HepG2 (cell line): ENCODE measurements around the gene TMEM114. TPM values are rescaled to one million over a fixed set of nuclear protein-coding genes. Genes with fewer than 3 reads are reported as not detected.

Experiments
- ARHGAP35 ChIP-seq: sonication (generic); formaldehyde crosslinking; IDR thresholded peaks from 2 replicates; pipeline ENCODE4 v1.9.0; 2022; ENCODE audit warnings: mild to moderate bottlenecking, inconsistent platforms, moderate library complexity, missing genetic modification reagents, borderline replicate concordance
- CREM ChIP-seq, 2 experiments: sonication (generic) in 1 of 2; formaldehyde crosslinking in 1 of 2; IDR thresholded peaks; 2 replicates each; pipeline versions ENCODE4 v1.4.0 to v1.6.1; 2016 to 2020; ENCODE audit warnings: antibody characterized with exemption in 1 of 2, mild to moderate bottlenecking in 1 of 2, missing genetic modification reagents in 1 of 2
- EP300 ChIP-seq, 3 experiments: sonication (generic) in 1 of 3; formaldehyde crosslinking in 1 of 3; IDR thresholded peaks; 2 replicates each; pipeline versions ENCODE4 v1.5.1 to v1.6.1; 2011 to 2020; ENCODE audit warnings: low read depth in 2 of 3, low read length in 2 of 3, borderline replicate concordance in 1 of 3, improper control_type of control experiment in 1 of 3, mild to moderate bottlenecking in 1 of 3, missing genetic modification reagents in 1 of 3, moderate library complexity in 1 of 3
- FOXO1 ChIP-seq: sonication (generic); formaldehyde crosslinking; IDR thresholded peaks from 2 replicates; pipeline ENCODE4 v1.4.0; 2020; ENCODE audit warnings: missing genetic modification reagents
- FOXP1 ChIP-seq, 2 experiments: fragments of 450-650 bp in 1 of 2; IDR thresholded peaks; 2 replicates each; pipeline ENCODE4 v1.6.1; 2017 to 2018; ENCODE audit warnings: antibody characterized with exemption in 1 of 2
- GATAD1 ChIP-seq: IDR thresholded peaks from 2 replicates; pipeline ENCODE4 v1.6.1; 2016; ENCODE audit warnings: missing genetic modification reagents, missing compliant biosample characterization
- KDM4B ChIP-seq: sonication (generic); formaldehyde crosslinking; IDR thresholded peaks from 2 replicates; pipeline ENCODE4 v1.4.0; 2020; ENCODE audit warnings: missing genetic modification reagents
- KLF16 ChIP-seq, 2 experiments: sonication (generic) in 1 of 2; formaldehyde crosslinking in 1 of 2; IDR thresholded peaks; 2 replicates each; pipeline versions ENCODE4 v1.6.1 to v1.8.0; 2016 to 2023; ENCODE audit warnings: missing genetic modification reagents in 2 of 2, missing compliant biosample characterization in 1 of 2
- MTA3 ChIP-seq: sonication (generic); formaldehyde crosslinking; IDR thresholded peaks from 2 replicates; pipeline ENCODE4 v1.4.0; 2020; ENCODE audit warnings: missing genetic modification reagents
- REST ChIP-seq, 2 experiments: IDR thresholded peaks; 2 replicates each; pipeline ENCODE4 v1.6.1; 2011 to 2012; ENCODE audit warnings: low read length in 2 of 2, borderline replicate concordance in 1 of 2, low read depth in 1 of 2, mild to moderate bottlenecking in 1 of 2, moderate library complexity in 1 of 2
- RXRB ChIP-seq: IDR thresholded peaks from 2 replicates; pipeline ENCODE4 v1.6.1; 2016; ENCODE audit warnings: borderline replicate concordance, missing genetic modification reagents, missing compliant biosample characterization
- SALL2 ChIP-seq: sonication (generic); formaldehyde crosslinking; IDR thresholded peaks from 2 replicates; pipeline ENCODE4 v1.8.1; 2023; ENCODE audit warnings: mild to moderate bottlenecking, missing genetic modification reagents, inconsistent platforms
- SMAD9 ChIP-seq: sonication (generic); formaldehyde crosslinking; IDR thresholded peaks from 2 replicates; pipeline ENCODE4 v1.5.1; 2020; ENCODE audit warnings: mild to moderate bottlenecking, missing genetic modification reagents
- SRF ChIP-seq: IDR thresholded peaks from 2 replicates; pipeline ENCODE4 v1.6.1; 2011; ENCODE audit warnings: mild to moderate bottlenecking, low read depth, low read length, moderate library complexity
- SRSF9 ChIP-seq: fragments of 200-400 bp; formaldehyde crosslinking; IDR thresholded peaks from 2 replicates; pipeline ENCODE4 v1.6.1; 2018; ENCODE audit warnings: borderline replicate concordance, mild to moderate bottlenecking, low read depth, low read length; ENCODE audit not compliant: insufficient read depth, poor library complexity, severe bottlenecking
- ZBTB38 ChIP-seq: sonication (generic); formaldehyde crosslinking; IDR thresholded peaks from 2 replicates; pipeline ENCODE4 v1.5.1; 2020; ENCODE audit warnings: mild to moderate bottlenecking, missing genetic modification reagents
- ZNF256 ChIP-seq: sonication (generic); formaldehyde crosslinking; conservative IDR thresholded peaks from 2 replicates; pipeline ENCODE4 v1.4.0; 2020; ENCODE audit warnings: missing genetic modification reagents
- ZNF260 ChIP-seq: sonication (generic); formaldehyde crosslinking; IDR thresholded peaks from 2 replicates; pipeline ENCODE4 v1.4.0; 2020; ENCODE audit warnings: missing genetic modification reagents, low read depth, mild to moderate bottlenecking, borderline replicate concordance
- ZNF274 ChIP-seq: sonication (generic); formaldehyde crosslinking; IDR thresholded peaks from 2 replicates; pipeline ENCODE4 v1.5.1; 2020; ENCODE audit warnings: mild to moderate bottlenecking, missing genetic modification reagents
- ZNF282 ChIP-seq: fragments of 450-650 bp; IDR thresholded peaks from 2 replicates; pipeline ENCODE4 v1.6.1; 2018; ENCODE audit not compliant: partially characterized antibody
- ZNF446 ChIP-seq: sonication (generic); formaldehyde crosslinking; IDR thresholded peaks from 2 replicates; pipeline ENCODE4 v1.5.0; 2020; ENCODE audit warnings: mild to moderate bottlenecking, missing genetic modification reagents
- ZNF468 ChIP-seq: sonication (generic); formaldehyde crosslinking; IDR thresholded peaks from 2 replicates; pipeline ENCODE4 v1.8.0; 2022; ENCODE audit warnings: mild to moderate bottlenecking, moderate library complexity, missing genetic modification reagents
- ZNF614 ChIP-seq: IDR thresholded peaks from 2 replicates; pipeline ENCODE4 v1.6.1; 2018; ENCODE audit warnings: missing biosample characterization, missing genetic modification reagents, inconsistent platforms, borderline replicate concordance
- ZNF772 ChIP-seq: sonication (generic); formaldehyde crosslinking; IDR thresholded peaks from 2 replicates; pipeline ENCODE4 v1.5.0; 2020; ENCODE audit warnings: mild to moderate bottlenecking, missing genetic modification reagents
- ZNF776 ChIP-seq: sonication (generic); formaldehyde crosslinking; IDR thresholded peaks from 2 replicates; pipeline ENCODE4 v1.4.0; 2020; ENCODE audit warnings: mild to moderate bottlenecking, missing genetic modification reagents
- ZNF790 ChIP-seq: sonication (generic); formaldehyde crosslinking; IDR thresholded peaks from 2 replicates; pipeline ENCODE4 v1.8.0; 2022; ENCODE audit warnings: missing genetic modification reagents, mild to moderate bottlenecking, borderline replicate concordance
- polyA plus RNA-seq, 8 experiments: library from polyadenylated mRNA; depleted of rRNA in 3 of 8; stranded (reverse) in 7 of 8; unstranded in 1 of 8; fragments of >200 nt; fragmentation: Illumina TruSeq in 4 of 8; extraction: Trizol in 4 of 8; gene quantifications; 2 replicates each; pipeline versions ENCODE4 v1.2.1 to v1.2.3, GENCODE V29; 2011 to 2016; ENCODE audit warnings: low read depth in 4 of 8, missing spikeins in 1 of 8, mixed read lengths in 1 of 8; ENCODE audit not compliant: insufficient read depth in 1 of 8
- total RNA-seq, 5 experiments: library from RNA; depleted of rRNA; stranded (reverse); fragments of >200 nt; fragmentation: Illumina TruSeq; extraction: Trizol; gene quantifications; 2 replicates each; pipeline ENCODE4 v1.2.3, GENCODE V29; 2016; ENCODE audit warnings: low read depth in 1 of 5

TMEM114 gene
- total and polyA plus RNA-seq, 2 of the 13 experiments (the other 11 are each of a cell fraction or from before 2014, with no cell fraction given), result not detected

- TF ChIP-seq ZNF614 (CRISPR knock-in tag), result peak; percentile 8; the same call in 1 of the 2 replicates
- no peak for TF ChIP-seq GATAD1 (CRISPR knock-in tag)
- no peak for TF ChIP-seq FOXP1 (IDR thresholded peaks at IDR 0.05)
- peak; percentile 93 for TF ChIP-seq FOXP1 (CRISPR knock-in tag; IDR thresholded peaks at IDR 0.05)
- TF ChIP-seq ZNF468 (CRISPR knock-in tag), result no peak
- no peak for TF ChIP-seq ZNF772 (CRISPR knock-in tag)
- peak; percentile 83; the same call in 1 of the 2 replicates for TF ChIP-seq CREM (IDR thresholded peaks at IDR 0.05)
- TF ChIP-seq CREM (CRISPR knock-in tag; IDR thresholded peaks at IDR 0.05), result no peak
- no peak for TF ChIP-seq ZNF790
- TF ChIP-seq ZNF274, result no peak
- no peak for TF ChIP-seq SMAD9 (CRISPR knock-in tag)
- no peak for TF ChIP-seq ZNF446 (CRISPR knock-in tag)
- no peak for TF ChIP-seq ZBTB38
- TF ChIP-seq MTA3 (CRISPR knock-in tag), result no peak
- no peak for TF ChIP-seq ZNF282
- TF ChIP-seq SRF, result peak; percentile 59; the same call in 1 of the 2 replicates
- peak; percentile 31 to 98; a peak in 3 of 4 replicates for TF ChIP-seq EP300 (IDR thresholded peaks at IDR 0.05; ENCODE audit: low read depth in 2 of 2, low read length in 2 of 2)
- no peak; the same call in 1 of the 2 replicates for TF ChIP-seq EP300 (CRISPR knock-in tag; IDR thresholded peaks at IDR 0.05; ENCODE audit: borderline replicate concordance)
- TF ChIP-seq SALL2, result no peak
- TF ChIP-seq ZNF256 (CRISPR knock-in tag), result no peak
- TF ChIP-seq ARHGAP35 (CRISPR knock-in tag), result no peak
- TF ChIP-seq FOXO1 (CRISPR knock-in tag), result peak; percentile 83; the same call in 1 of the 2 replicates
- TF ChIP-seq RXRB, result peak; percentile 92
- TF ChIP-seq SRSF9, result no peak
- peak in 1 of 2 experiments; percentile 61; a peak in 2 of 4 replicates for TF ChIP-seq REST (IDR thresholded peaks at IDR 0.05; ENCODE audit: borderline replicate concordance in 1 of 2, low read depth in 1 of 2, low read length in 2 of 2)
- no peak for TF ChIP-seq KDM4B
- TF ChIP-seq ZNF260 (CRISPR knock-in tag), result no peak
- peak in 1 of 2 experiments; percentile 12; a peak in 1 of 4 replicates for TF ChIP-seq KLF16 (CRISPR knock-in tag; IDR thresholded peaks at IDR 0.05)
- TF ChIP-seq ZNF776 (CRISPR knock-in tag), result no peak
Measured at GRCh38 chr16:8551388-8552332, 38.7 kb downstream of the TMEM114 start (continued).
